GM12874 (cell line): ENCODE data around the gene GRAMD1A.
A peak's percentile ranks its signal among the peaks of the same experiment; 100 is the strongest.

Experiments used
- CTCF ChIP-seq: IDR thresholded peaks from 2 replicates; pipeline ENCODE4 v1.5.1; 2011; ENCODE audit warnings: low read depth, mild to moderate bottlenecking, control low read depth, low read length, moderate library complexity; ENCODE audit not compliant: insufficient read depth

The GRAMD1A gene

GRCh38 chr19:35011091-35011689 is 11.1 kb downstream of the GRAMD1A start:
- no peak for TF ChIP-seq CTCF

GRCh38 chr19:35011737-35012682 is 11.9 kb downstream of the GRAMD1A start:
- TF ChIP-seq CTCF, result no peak

- peak; percentile 99 for TF ChIP-seq CTCF
Observed at GRCh38 chr19:35013041-35013819, 13.1 kb downstream of the GRAMD1A start.

GRCh38 chr19:35013820-35014754 is 14.0 kb downstream of the GRAMD1A start:
- no peak for TF ChIP-seq CTCF

GRCh38 chr19:35015270-35015953 is 15.3 kb downstream of the GRAMD1A start:
- no peak for TF ChIP-seq CTCF

GRCh38 chr19:35015954-35016351 is 15.8 kb downstream of the GRAMD1A start:
- no peak for TF ChIP-seq CTCF
